Measurements from ENCODE around the gene TSKS.

- TF ChIP-seq POLR2A (IDR thresholded peaks at IDR 0.05; ENCODE audit: low read depth, low read length), result no peak
- TF ChIP-seq POLR2AphosphoS5 (IDR thresholded peaks at IDR 0.05; ENCODE audit: low read depth, low read length), result no peak
Observed at GRCh38 chr19:49795615-49796014, 32.5 kb upstream of the TSKS start.

Measured in GM12892 (cell line).